AG09309 (cell line): ENCODE data around the gene PRKAG2.

ENCODE experiments used
- DNase-seq: peaks from one replicate; pipeline ENCODE4 v3.0.0-alpha.2; 2010; ENCODE audit warnings: low read depth
- H3K4me3 ChIP-seq: 2 replicates; pipeline ENCODE4 v1.5.1; 2011; ENCODE audit warnings: mild to moderate bottlenecking, low read depth, low read length, moderate library complexity; ENCODE audit not compliant: control insufficient read depth
- CTCF ChIP-seq: IDR thresholded peaks from 2 replicates; pipeline ENCODE4 v1.5.1; 2011; ENCODE audit warnings: mild to moderate bottlenecking, low read depth, low read length, inconsistent platforms; ENCODE audit not compliant: insufficient read depth, control insufficient read depth; ENCODE audit errors: missing control alignments

The PRKAG2 gene

DNA sequence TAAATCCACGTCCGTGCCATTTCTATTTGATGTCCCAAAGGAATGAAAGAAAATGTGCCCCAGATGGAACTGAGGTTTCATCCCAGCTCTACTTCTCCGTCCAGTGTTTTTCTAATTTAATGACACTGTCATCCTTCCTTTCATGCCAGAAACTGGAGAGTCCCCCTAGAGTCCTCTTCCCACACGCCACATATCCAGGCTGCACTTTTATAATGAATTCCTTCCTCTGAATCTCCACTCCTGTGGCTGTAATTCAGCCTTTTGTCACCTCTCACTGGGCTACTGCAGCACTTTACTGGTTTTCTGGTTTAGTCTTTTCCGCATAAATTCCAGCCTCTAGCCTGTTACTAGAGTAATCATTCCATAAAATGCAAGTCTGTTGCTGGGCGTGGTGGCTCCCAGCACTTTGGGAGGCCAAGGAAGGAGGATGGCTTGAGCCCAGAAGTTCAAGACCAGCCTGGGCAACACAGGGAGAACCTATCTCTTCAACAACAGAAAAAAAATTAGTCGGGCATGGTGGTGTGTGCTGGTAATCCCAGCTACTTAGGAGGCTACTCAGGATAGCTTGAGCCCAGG is 214.6 kb downstream of the PRKAG2 start:
- no peak for DNase-seq
- no peak overlapping the region for H3K4me3 ChIP-seq
- no peak for TF ChIP-seq CTCF

DNA sequence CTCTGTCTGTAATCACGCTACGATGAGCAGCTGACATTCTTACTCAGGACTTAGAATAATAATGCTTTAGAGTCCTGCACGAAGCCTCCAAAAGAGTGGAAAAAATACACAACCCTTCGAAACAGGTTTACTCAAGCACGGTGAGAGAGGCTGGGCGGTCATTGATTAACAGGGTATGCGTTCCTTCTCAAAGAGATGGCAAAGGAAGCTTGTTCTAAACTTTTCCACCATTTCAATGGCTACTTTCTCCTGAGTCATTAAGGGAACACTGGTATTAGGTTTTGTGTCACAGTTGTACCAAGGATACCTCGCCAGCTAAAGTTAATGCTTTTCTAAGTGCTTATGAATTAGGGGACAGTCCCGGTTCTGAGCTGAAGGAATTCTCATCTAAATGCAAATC is 215.3 kb downstream of the PRKAG2 start:
- no peak for TF ChIP-seq CTCF
- no peak overlapping the region for H3K4me3 ChIP-seq
- DNase-seq: no peak

GRCh38 chr7:151660141-151660540 is 216.8 kb downstream of the PRKAG2 start:
- TF ChIP-seq CTCF: no peak
- no peak for DNase-seq
- no peak overlapping the region for H3K4me3 ChIP-seq

- TF ChIP-seq CTCF: no peak
- no peak overlapping the region for H3K4me3 ChIP-seq
- DNase-seq: no peak
These were observed 217.7 kb downstream of the PRKAG2 start for GRCh38 chr7:151659219-151659618.

DNA sequence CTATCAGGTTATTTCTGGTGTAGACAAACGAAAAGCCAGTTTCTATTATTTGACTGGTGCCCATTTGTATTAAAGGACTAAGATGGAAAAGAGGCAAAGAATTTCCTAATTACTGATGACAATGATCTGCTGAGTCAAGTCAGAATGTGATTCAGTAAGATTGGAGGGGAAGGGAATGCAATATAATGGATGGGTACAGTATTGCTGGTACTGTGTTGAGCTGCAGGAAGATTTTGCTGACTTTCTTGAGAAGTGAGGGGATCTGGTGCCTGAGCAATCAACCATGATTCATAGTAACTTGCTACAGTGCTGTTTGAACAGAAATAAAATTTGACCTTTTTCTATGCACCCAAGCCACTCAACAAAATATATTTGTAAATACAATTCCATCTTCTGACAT is 218.1 kb downstream of the PRKAG2 start:
- DNase-seq: no peak
- no peak for TF ChIP-seq CTCF
- H3K4me3 ChIP-seq: no peak overlapping the region

GRCh38 chr7:151657173-151657572 is 219.7 kb downstream of the PRKAG2 start:
- TF ChIP-seq CTCF: no peak
- H3K4me3 ChIP-seq: no peak overlapping the region
- no peak for DNase-seq

- no peak overlapping the region for H3K4me3 ChIP-seq
- no peak for TF ChIP-seq CTCF
- DNase-seq: no peak
These were observed 221.4 kb downstream of the PRKAG2 start for GRCh38 chr7:151655555-151655954.
